HAP-1 (cell line): ENCODE measurements around the gene MATN1.
"Not testable (repeated sequence)": the region's sequence is repeated elsewhere in the genome, so short reads cannot be mapped to it uniquely, and the experiment has no call there.

Experiments
- DNase-seq, 2 experiments: peaks; one replicate each; pipeline ENCODE4 v3.0.0-alpha.2; 2016 to 2020; ENCODE audit warnings: low spot score in 2 of 2
- H3K27me3 ChIP-seq: fragments of 250-450 bp; sonication (Bioruptor Pico); 2 replicates; pipeline ENCODE4 v1.5.1; 2020; ENCODE audit warnings: low read depth, mild to moderate bottlenecking, moderate library complexity
- H3K36me3 ChIP-seq: fragments of 250-450 bp; sonication (Bioruptor Pico); replicated peaks from 2 replicates; pipeline ENCODE4 v1.5.1; 2020; ENCODE audit warnings: mild to moderate bottlenecking
- H3K4me1 ChIP-seq: fragments of 250-450 bp; sonication (Bioruptor Pico); 2 replicates; pipeline ENCODE4 v1.5.1; 2020; ENCODE audit warnings: mild to moderate bottlenecking
- H3K4me3 ChIP-seq: fragments of 250-450 bp; sonication (Bioruptor Pico); 2 replicates; pipeline ENCODE4 v1.5.1; 2020; ENCODE audit warnings: mild to moderate bottlenecking, moderate library complexity
- H3K9me3 ChIP-seq: fragments of 250-450 bp; sonication (Bioruptor Pico); 2 replicates; pipeline ENCODE4 v1.5.1; 2020; ENCODE audit warnings: mild to moderate bottlenecking, moderate library complexity
- in situ Hi-C: fragments of 300-500 bp; cut with MboI; formaldehyde crosslinking; loops from 3 replicates; pipeline ENCODE4 v1.14.3; 2020; ENCODE audit warnings: low sequenced_read_pairs, inconsistent platforms, mixed read lengths

MATN1 gene

GRCh38 chr1:30693366-30693765, 30.0 kb downstream of the MATN1 start:
- Histone ChIP-seq H3K9me3 (no peaks in the 10 kb centered on the region), H3K27me3 (no peaks in the 10 kb centered on the region; the same call in 1 of the 2 replicates), H3K4me1 (no peaks in the 10 kb centered on the region), H3K4me3 (no peak overlapping the region), H3K36me3 (no peaks in the 10 kb centered on the region)
- in situ Hi-C loops, result no loop called here
- no peak for DNase-seq

GRCh38 chr1:30692948-30693301, 30.5 kb downstream of the MATN1 start:
- H3K27me3 ChIP-seq, result no peaks in the 10 kb centered on the region; the same call in 1 of the 2 replicates
- in situ Hi-C loops, result no loop called here

GRCh38 chr1:30692201-30692947, 31.0 kb downstream of the MATN1 start:
- H3K36me3 ChIP-seq, result no peaks in the 10 kb centered on the region
- H3K27me3 ChIP-seq, result no peaks in the 10 kb centered on the region; the same call in 1 of the 2 replicates
- no peak overlapping the region for H3K4me3 ChIP-seq
- in situ Hi-C loops, result no loop called here
- DNase-seq, result no peak
- H3K4me1 ChIP-seq, result no peaks in the 10 kb centered on the region
- no peaks in the 10 kb centered on the region for H3K9me3 ChIP-seq

More at GRCh38 chr1:30692948-30693301, 30.5 kb downstream of the MATN1 start:
- no peaks in the 10 kb centered on the region for H3K4me1 ChIP-seq
- no peak overlapping the region for H3K4me3 ChIP-seq
- no peak for DNase-seq
- no peaks in the 10 kb centered on the region for H3K36me3 ChIP-seq
- H3K9me3 ChIP-seq, result no peaks in the 10 kb centered on the region

DNA sequence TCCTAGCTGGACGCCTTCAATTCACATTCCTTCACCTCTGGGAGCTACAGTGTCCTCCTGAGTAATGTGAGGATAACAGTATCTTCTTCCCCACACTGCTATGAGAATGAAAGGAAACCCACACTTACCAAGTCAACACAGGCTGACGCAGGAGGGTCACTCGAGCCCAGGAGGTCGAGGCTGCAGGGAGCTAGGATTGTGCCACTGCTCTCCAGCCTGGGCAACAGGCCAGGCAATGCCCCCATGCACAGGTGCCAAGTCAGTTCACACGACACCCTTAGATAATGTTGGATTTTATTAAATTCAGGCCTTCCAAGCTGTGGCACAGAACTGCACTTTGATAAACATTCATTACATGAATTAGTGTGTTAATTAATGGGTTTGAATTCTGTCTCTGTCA, 31.9 kb downstream of the MATN1 start:
- in situ Hi-C loops, result no loop called here
- no peak for DNase-seq

GRCh38 chr1:30689901-30690645, 33.3 kb downstream of the MATN1 start:
- Histone ChIP-seq H3K4me1 (no peaks in the 10 kb centered on the region), H3K9me3 (no peaks in the 10 kb centered on the region), H3K27me3 (peaks cover 7% of the 10 kb centered on the region), H3K4me3 (no peak overlapping the region), H3K36me3 (no peaks in the 10 kb centered on the region)
- no peak for DNase-seq
- in situ Hi-C loops, result loop anchor here (10.0 kb wide), 1 partner anchor 1445 kb away; no protein-coding TSS in a partner anchor

More for the DNA sequence above, 31.9 kb downstream of the MATN1 start:
- Histone ChIP-seq H3K4me1 (no peaks in the 10 kb centered on the region), H3K9me3 (no peaks in the 10 kb centered on the region), H3K27me3 (no peaks in the 10 kb centered on the region; the same call in 1 of the 2 replicates), H3K4me3 (no peak overlapping the region), H3K36me3 (no peaks in the 10 kb centered on the region)

GRCh38 chr1:30688920-30689794, 34.2 kb downstream of the MATN1 start:
- Histone ChIP-seq H3K4me1 (no peaks in the 10 kb centered on the region), H3K9me3 (no peaks in the 10 kb centered on the region), H3K4me3 (no peak overlapping the region), H3K36me3 (no peaks in the 10 kb centered on the region), H3K27me3 (peaks cover 15% of the 10 kb centered on the region)
- in situ Hi-C loops, result loop anchor here (10.0 kb wide), 1 partner anchor 1444 kb away; no protein-coding TSS in a partner anchor
- no peak for DNase-seq

GRCh38 chr1:30688516-30688915, 34.9 kb downstream of the MATN1 start:
- peaks cover 15% of the 10 kb centered on the region for H3K27me3 ChIP-seq
- H3K4me1 ChIP-seq, result not testable (repeated sequence)

DNA sequence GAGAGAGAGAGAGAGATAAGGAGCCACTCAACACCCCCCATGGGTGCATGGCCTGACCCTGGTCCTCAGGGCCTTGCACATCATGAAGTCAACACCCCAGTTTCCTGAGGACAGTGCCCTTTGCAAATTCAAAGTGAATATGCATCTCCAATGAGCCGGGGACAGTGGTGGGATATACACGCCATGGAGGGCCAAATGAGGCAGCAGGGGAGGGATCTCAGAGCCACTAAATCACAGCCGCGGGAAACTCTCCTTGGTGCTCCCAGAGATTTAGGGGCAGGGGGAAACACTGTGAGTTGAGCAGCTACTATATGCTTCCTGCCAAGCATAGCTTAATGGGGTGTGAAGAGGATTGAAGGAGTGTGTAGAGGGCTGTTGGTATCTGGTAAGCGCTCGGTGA, 35.5 kb downstream of the MATN1 start:
- Histone ChIP-seq H3K4me3 (no peak overlapping the region), H3K4me1 (no peaks in the 10 kb centered on the region), H3K36me3 (no peaks in the 10 kb centered on the region), H3K27me3 (peaks cover 15% of the 10 kb centered on the region), H3K9me3 (no peaks in the 10 kb centered on the region)
- no peak for DNase-seq
- in situ Hi-C loops, result loop anchor here (10.0 kb wide), 1 partner anchor 1443 kb away; no protein-coding TSS in a partner anchor

More at GRCh38 chr1:30688516-30688915, 34.9 kb downstream of the MATN1 start:
- not testable (repeated sequence) for H3K9me3 ChIP-seq, DNase-seq, H3K36me3 ChIP-seq, H3K4me3 ChIP-seq
- in situ Hi-C loops, result loop anchor here (10.0 kb wide), 1 partner anchor 1444 kb away; no protein-coding TSS in a partner anchor

- no peak for DNase-seq
- H3K4me1 ChIP-seq, result no peaks in the 10 kb centered on the region
- peaks cover 15% of the 10 kb centered on the region for H3K27me3 ChIP-seq
- H3K4me3 ChIP-seq, result no peak overlapping the region
- no peaks in the 10 kb centered on the region for H3K36me3 ChIP-seq
- H3K9me3 ChIP-seq, result no peaks in the 10 kb centered on the region
- in situ Hi-C loops, result loop anchor here (10.0 kb wide), 1 partner anchor 1442 kb away; no protein-coding TSS in a partner anchor
Measured at GRCh38 chr1:30686236-30686935, 37.0 kb downstream of the MATN1 start.

DNA sequence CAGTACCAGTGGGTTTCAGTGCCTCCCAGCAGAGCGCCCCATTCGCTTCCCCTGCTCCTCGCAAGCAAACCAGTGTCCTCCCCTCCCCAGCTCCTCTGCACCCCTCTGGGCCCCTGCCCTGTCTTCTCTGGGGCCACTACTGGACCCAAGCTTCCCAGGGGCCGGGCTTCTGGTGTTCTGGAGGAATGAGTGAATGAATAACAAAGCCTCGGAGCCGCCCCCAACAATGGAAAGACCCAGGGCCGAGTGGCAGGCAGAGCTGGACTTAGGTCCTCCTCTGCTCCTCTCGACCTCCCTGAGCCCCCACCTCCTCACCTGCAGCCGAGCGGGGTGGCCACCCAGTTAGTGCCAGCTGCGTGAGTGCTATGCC, 37.6 kb downstream of the MATN1 start:
- H3K36me3 ChIP-seq, result no peaks in the 10 kb centered on the region
- H3K27me3 ChIP-seq, result peaks cover 15% of the 10 kb centered on the region
- no peak for DNase-seq
- H3K4me3 ChIP-seq, result no peak overlapping the region
- no peaks in the 10 kb centered on the region for H3K9me3 ChIP-seq
- in situ Hi-C loops, result loop anchor here (10.0 kb wide), 1 partner anchor 1441 kb away; no protein-coding TSS in a partner anchor
- no peaks in the 10 kb centered on the region for H3K4me1 ChIP-seq

GRCh38 chr1:30684881-30685795, 38.2 kb downstream of the MATN1 start:
- H3K4me1 ChIP-seq, result no peaks in the 10 kb centered on the region
- no peak overlapping the region for H3K4me3 ChIP-seq
- peaks cover 15% of the 10 kb centered on the region for H3K27me3 ChIP-seq
- H3K9me3 ChIP-seq, result no peaks in the 10 kb centered on the region
- in situ Hi-C loops, result loop anchor here (10.0 kb wide), 1 partner anchor 1440 kb away; no protein-coding TSS in a partner anchor
- DNase-seq, result peak in 1 of 2 experiments; percentile 78
- H3K36me3 ChIP-seq, result no peaks in the 10 kb centered on the region

GRCh38 chr1:30684259-30684658, 39.1 kb downstream of the MATN1 start:
- no peak for DNase-seq
- H3K36me3 ChIP-seq, result no peaks in the 10 kb centered on the region
- peaks cover 15% of the 10 kb centered on the region for H3K27me3 ChIP-seq
- no peaks in the 10 kb centered on the region for H3K9me3 ChIP-seq
- no peaks in the 10 kb centered on the region for H3K4me1 ChIP-seq
- in situ Hi-C loops, result loop anchor here (10.0 kb wide), 1 partner anchor 1439 kb away; no protein-coding TSS in a partner anchor
- no peak overlapping the region for H3K4me3 ChIP-seq
